ENCODE results near the gene RPIA.

RPIA gene

DNA sequence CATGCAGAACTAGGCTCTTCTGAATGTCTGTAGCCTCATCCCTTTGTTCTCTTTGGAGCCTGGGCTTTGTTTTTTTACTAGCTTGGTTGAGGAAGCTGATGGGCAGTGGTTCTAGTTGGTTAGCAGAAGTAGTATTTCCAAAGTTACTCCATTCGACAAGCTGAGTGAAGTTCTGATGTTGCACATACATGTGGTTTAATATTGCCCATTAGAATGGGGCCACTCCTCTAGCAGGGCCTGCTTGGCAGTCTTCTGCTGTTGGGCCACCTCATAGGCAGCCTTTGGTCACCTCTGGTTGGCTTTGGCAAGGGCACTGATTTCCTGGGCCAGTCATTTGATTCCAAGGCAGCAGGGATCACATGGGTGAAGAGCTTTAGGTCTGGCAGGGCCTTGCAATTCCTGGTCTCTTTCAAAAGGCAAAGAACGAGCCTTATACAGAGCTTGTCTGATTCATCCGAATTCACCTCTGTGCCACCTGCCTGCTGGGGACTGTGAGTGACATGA lies 2.5 kb downstream of the RPIA start:
- TF ChIP-seq, protein P1, sequence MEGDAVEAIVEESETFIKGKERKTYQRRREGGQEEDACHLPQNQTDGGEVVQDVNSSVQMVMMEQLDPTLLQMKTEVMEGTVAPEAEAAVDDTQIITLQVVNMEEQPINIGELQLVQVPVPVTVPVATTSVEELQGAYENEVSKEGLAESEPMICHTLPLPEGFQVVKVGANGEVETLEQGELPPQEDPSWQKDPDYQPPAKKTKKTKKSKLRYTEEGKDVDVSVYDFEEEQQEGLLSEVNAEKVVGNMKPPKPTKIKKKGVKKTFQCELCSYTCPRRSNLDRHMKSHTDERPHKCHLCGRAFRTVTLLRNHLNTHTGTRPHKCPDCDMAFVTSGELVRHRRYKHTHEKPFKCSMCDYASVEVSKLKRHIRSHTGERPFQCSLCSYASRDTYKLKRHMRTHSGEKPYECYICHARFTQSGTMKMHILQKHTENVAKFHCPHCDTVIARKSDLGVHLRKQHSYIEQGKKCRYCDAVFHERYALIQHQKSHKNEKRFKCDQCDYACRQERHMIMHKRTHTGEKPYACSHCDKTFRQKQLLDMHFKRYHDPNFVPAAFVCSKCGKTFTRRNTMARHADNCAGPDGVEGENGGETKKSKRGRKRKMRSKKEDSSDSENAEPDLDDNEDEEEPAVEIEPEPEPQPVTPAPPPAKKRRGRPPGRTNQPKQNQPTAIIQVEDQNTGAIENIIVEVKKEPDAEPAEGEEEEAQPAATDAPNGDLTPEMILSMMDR (IDR thresholded peaks at IDR 0.05; ENCODE audit: extremely low read depth, insufficient read depth, missing control alignments): no peak
- DNase-seq (ENCODE audit: low spot score): no peak
- in situ Hi-C loops (cut with MboI; ENCODE audit: low pct_unique_long_range_greater_than_20kb, low sequenced_read_pairs, unreplicated experiment): no loop called here

DNA sequence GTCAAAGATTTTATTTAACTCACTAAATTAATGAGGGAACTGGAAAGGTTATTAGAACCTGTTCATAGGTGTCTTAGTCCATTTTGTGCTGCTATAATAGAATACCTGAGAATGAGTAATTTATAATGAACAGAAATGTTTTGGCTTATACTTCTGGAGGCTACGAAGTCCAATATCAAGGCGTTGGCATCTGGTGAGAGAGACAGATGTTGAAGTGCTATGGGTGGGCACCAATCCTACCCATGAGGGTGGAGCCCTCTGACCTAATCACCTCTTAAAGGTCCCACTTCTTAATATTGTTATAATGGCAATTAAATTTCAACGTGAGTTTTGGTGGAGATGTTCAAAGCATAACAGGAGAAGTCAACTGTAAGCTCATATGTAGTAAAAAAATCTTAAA lies 5.1 kb downstream of the RPIA start:
- DNase-seq (ENCODE audit: low spot score): no peak
- in situ Hi-C loops (cut with MboI; ENCODE audit: low pct_unique_long_range_greater_than_20kb, low sequenced_read_pairs, unreplicated experiment): no loop called here
- TF ChIP-seq, protein P1 (IDR thresholded peaks at IDR 0.05; ENCODE audit: extremely low read depth, insufficient read depth, missing control alignments): no peak

DNA sequence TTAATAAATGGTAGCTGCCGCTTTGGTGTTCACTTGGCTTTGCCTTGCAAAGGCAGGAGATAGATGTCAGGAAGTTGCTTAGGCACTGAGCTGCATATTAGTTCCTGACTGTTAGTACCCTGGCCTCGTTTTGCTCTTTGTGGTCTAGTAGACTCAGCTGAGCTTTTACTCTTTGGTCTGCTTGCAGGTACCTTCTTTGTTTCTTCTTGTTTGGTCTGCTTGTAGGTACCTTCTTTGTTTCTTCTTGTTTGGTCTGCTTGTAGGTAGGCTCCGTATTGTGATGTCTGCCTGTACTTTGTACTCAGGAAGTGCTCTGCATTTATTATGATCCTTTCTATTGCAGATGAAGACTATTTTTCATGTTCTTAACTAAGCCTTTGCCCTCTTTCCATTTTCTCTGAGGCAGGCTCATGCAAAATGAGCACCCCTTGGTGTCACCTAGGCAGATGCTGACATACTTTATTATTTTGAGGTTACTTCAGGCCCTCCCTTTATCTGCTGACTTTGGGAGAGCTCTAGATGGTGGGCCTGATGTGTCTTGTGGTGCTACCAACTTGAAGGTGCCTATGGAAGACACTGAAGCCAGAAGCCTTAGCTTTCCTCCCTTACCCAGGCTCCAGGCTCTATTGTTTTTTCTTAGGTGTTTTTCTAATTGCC lies 6.0 kb downstream of the RPIA start:
- DNase-seq (ENCODE audit: low spot score): no peak
- in situ Hi-C loops (cut with MboI; ENCODE audit: low pct_unique_long_range_greater_than_20kb, low sequenced_read_pairs, unreplicated experiment): no loop called here
- TF ChIP-seq, protein P1 (IDR thresholded peaks at IDR 0.05; ENCODE audit: extremely low read depth, insufficient read depth, missing control alignments): no peak

DNA sequence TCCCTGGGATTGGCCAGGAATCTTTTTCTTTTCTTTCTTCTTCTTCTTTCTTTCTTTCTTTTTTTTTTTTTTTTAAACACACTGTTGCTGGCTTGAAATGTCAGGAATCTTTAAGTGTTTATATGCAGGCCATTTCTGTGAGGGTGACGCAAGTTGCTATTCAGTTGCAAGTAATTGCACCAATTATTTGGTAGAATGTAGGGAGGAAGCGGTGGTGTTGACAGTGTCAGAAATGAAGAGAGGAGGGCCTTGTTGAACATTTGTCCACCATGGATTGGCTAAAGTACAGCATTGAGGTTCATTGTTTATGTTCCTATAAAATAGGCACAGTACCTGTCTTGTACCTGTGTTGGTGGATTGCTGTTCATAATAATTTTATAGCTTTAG lies 6.5 kb downstream of the RPIA start:
- in situ Hi-C loops (cut with MboI; ENCODE audit: low pct_unique_long_range_greater_than_20kb, low sequenced_read_pairs, unreplicated experiment): no loop called here
- TF ChIP-seq, protein P1 (IDR thresholded peaks at IDR 0.05; ENCODE audit: extremely low read depth, insufficient read depth, missing control alignments): no peak
- no peak for DNase-seq (ENCODE audit: low spot score)

DNA sequence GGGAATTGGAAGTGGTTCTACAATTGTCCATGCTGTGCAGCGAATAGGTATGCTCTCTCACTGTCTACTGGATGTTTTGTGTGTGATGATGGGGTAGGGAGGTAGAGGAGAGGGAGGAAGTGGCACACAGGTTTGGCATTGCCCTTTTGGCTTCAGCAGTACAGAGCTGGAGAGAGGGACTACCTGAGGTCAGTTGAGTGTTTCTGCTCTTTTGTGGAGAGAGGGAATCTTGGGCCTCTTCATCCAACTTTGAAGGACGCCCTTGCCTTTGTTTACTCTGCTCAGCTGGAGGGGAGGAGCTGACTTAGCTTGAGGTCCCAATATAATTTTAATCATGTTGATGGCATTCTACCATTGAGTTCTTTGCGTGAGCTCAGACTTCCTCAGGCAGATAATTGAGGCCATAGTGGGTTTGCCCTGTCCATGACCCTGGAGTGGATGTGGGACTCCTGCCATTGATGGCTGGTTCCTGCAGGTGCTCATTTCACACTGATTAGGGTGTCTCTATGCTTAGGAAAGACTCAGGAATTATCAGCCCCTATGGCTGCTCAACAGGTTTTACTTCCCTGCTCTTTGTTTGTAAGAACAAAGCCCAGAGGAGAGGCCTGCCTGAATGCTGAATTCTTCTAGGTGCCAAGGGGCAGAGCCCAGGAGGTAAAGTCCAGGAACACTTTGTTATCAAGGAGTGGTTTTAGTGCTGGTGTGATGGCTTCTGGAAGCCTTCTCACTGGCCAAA lies 7.2 kb downstream of the RPIA start:
- TF ChIP-seq, protein P1 (IDR thresholded peaks at IDR 0.05; ENCODE audit: extremely low read depth, insufficient read depth, missing control alignments): no peak
- in situ Hi-C loops (cut with MboI; ENCODE audit: low pct_unique_long_range_greater_than_20kb, low sequenced_read_pairs, unreplicated experiment): no loop called here
- no peak for DNase-seq (ENCODE audit: low spot score)

DNA sequence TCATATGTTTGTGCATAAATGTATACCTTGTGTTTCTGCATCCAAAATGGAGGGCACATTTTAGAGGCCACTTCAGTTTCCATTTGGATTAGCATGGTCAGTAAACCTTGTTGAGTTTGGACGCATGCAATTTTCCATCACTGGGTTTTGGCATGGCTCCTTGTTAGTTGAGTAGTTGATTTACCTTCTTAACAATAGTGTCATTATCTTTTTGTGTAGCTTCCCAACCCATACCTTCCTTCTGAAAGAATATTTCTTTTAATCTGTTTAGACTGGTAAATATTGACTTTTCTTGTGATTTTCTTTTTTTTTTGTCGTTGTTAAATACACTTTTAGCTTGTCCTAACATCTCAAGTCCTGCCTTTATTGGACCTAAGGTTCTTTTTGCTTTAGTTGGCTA lies 15.5 kb downstream of the RPIA start:
- TF ChIP-seq, protein P1 (IDR thresholded peaks at IDR 0.05; ENCODE audit: extremely low read depth, insufficient read depth, missing control alignments): no peak
- DNase-seq (ENCODE audit: low spot score): no peak
- in situ Hi-C loops (cut with MboI; ENCODE audit: low pct_unique_long_range_greater_than_20kb, low sequenced_read_pairs, unreplicated experiment): no loop called here

All from GM13977 (cell line).